Ovary (tissue), 9 donors: ENCODE measurements around the gene TLDC2. TPM values are rescaled to one million over a fixed set of nuclear protein-coding genes. Genes with fewer than 3 reads are reported as not detected.

Experiments
- DNase-seq, 5 donors: peaks; one replicate each; pipeline ENCODE4 v3.0.0-alpha.2; 2019 to 2020
- H3K27ac ChIP-seq, 2 donors: fragments of 200-600 bp; one replicate each; pipeline versions ENCODE4 v1.5.1 to v1.8.0; 2019 to 2022
- H3K27me3 ChIP-seq: fragments of 200-600 bp; one replicate; pipeline ENCODE4 v1.8.0; 2022
- H3K36me3 ChIP-seq: fragments of 200-600 bp; sonication (generic); one replicate; pipeline ENCODE4 v1.5.1; 2019
- H3K4me1 ChIP-seq: one replicate; pipeline ENCODE4 v1.8.1; 2013; ENCODE audit warnings: mild to moderate bottlenecking, moderate library complexity; ENCODE audit not compliant: insufficient read depth
- H3K4me3 ChIP-seq: fragments of 200-600 bp; sonication (generic); one replicate; pipeline ENCODE4 v1.5.1; 2017
- H3K9me3 ChIP-seq, 2 donors: fragments of 200-600 bp in 1 of 2; sonication (generic) in 1 of 2; one replicate each; pipeline versions ENCODE4 v1.5.1 to v1.8.1; 2013 to 2019; ENCODE audit warnings: mild to moderate bottlenecking in 1 of 2, moderate library complexity in 1 of 2
- CTCF ChIP-seq, 3 donors: fragments of 450-650 bp in 2 of 3; fragments of 200-600 bp in 1 of 3; IDR thresholded peaks; one replicate each; pipeline versions ENCODE4 v1.5.1 to v1.8.0; 2016 to 2022; ENCODE audit warnings: antibody characterized with exemption in 3 of 3, mild to moderate bottlenecking in 1 of 3
- EP300 ChIP-seq: sonication (generic); formaldehyde crosslinking; IDR thresholded peaks from one replicate; pipeline ENCODE4 v1.6.1; 2017; ENCODE audit warnings: antibody characterized with exemption
- POLR2A ChIP-seq: fragments of 450-650 bp; IDR thresholded peaks from one replicate; pipeline ENCODE4 v1.6.1; 2017; ENCODE audit warnings: antibody characterized with exemption, mild to moderate bottlenecking, moderate library complexity
- WGBS, 3 donors: extraction: QIAGEN DNeasy Blood & Tissue Kit in 1 of 3; methylation state at CpG; one replicate each; pipeline versions ENCODE4 v1.1.5 to v1.1.7; 2013 to 2017; 5-methylcytosine and 5-hydroxymethylcytosine counted together
- intact Hi-C, 4 donors: fragments of 100-400 bp; cut with DNase I; formaldehyde crosslinking; loops; one replicate each; pipeline versions ENCODE4 v1.11.0 to v1.15.1; 2022 to 2023
- polyA plus RNA-seq, 2 donors: library from polyadenylated mRNA; stranded (reverse); fragments of 200-250 nt in 1 of 2; fragments of 350-450 nt in 1 of 2; fragmentation: Illumina TruSeq in 1 of 2; extraction: RNeasy Lipid Tissue Mini Kit (QIAGEN cat#74804) in 1 of 2; gene quantifications; one replicate each; pipeline ENCODE4 v1.2.3, GENCODE V29; 2013 to 2014
- total RNA-seq, 7 donors: library from RNA; depleted of rRNA in 2 of 7; stranded (reverse); fragments of >200 nt in 2 of 7; fragmentation: NEBNext Ultra II Directional in 3 of 7; extraction: Animal tissue kit (Norgen Biotek cat#: 25700) in 3 of 7; gene quantifications; one replicate each; pipeline versions ENCODE4 v1.1.0 to v1.2.4, GENCODE V29; 2016 to 2023
- donor health status: DM: no; HTN: no; CAD: no; lungs with moderate emphysema.
- donor health status: DM: no; HTN: no; CAD: no.
- donor health status: Bipolar disorder and iron deficiency.
- donor health status: DM: yes; HTN: yes; CAD: no.
- donor health status: DM: no; HTN: no; CAD: no.
- donor health status: DM: yes; HTN: yes; CAD: no.

TLDC2 gene
- total and polyA plus RNA-seq, 9 donors = 0.10 to 0.95 (median 0.33) TPM; not detected in 4

GRCh38 chr20:36860811-36861624 lies 14.9 kb upstream of the TLDC2 start:
- H3K4me1 ChIP-seq = peaks cover 30% of the 10 kb centered on the region
- WGBS, 3 donors = 49 to 57% (median 55%) methylated on average over 14 of the region's 14 CpGs
- H3K4me3 ChIP-seq = peak overlapping the region; percentile 46
- H3K36me3 ChIP-seq = no peaks in the 10 kb centered on the region
- no peaks in the 10 kb centered on the region for H3K27me3 ChIP-seq
- DNase-seq = no peak
- TF ChIP-seq POLR2A (no peak), CTCF (IDR thresholded peaks at IDR 0.05) (no peak), EP300 (no peak)
- H3K9me3 ChIP-seq = no peaks in the 10 kb centered on the region
- intact Hi-C loops = loop anchor here in 3 of 4 donors (5.0 to 10.0 kb wide), 5 partner anchors 46 to 656 kb away; partner anchors contain the start of genes DSN1 (in 2 of the 3) and NDRG3 (in 1 of the 3)
- H3K27ac ChIP-seq = no peak overlapping the region

GRCh38 chr20:36861625-36861874 lies 14.4 kb upstream of the TLDC2 start:
- Histone ChIP-seq H3K4me1 (peaks cover 26% of the 10 kb centered on the region), H3K27me3 (no peaks in the 10 kb centered on the region), H3K27ac (peak overlapping the region in 1 of 2 donors; percentile 89), H3K9me3 (no peaks in the 10 kb centered on the region), H3K4me3 (peak overlapping the region; percentile 46), H3K36me3 (no peaks in the 10 kb centered on the region)
- intact Hi-C loops = loop anchor here in 3 of 4 donors (5.0 to 10.0 kb wide), 5 partner anchors 47 to 657 kb away; partner anchors contain the start of genes DSN1 (in 2 of the 3) and NDRG3 (in 1 of the 3)
- WGBS, 3 donors = 2 to 14% (median 6%) methylated on average over 7 of the region's 7 CpGs
- no peak for DNase-seq
- TF ChIP-seq POLR2A = no peak
- TF ChIP-seq EP300 = no peak
- no peak for TF ChIP-seq CTCF (IDR thresholded peaks at IDR 0.05)

- Histone ChIP-seq H3K4me1 (peaks cover 20% of the 10 kb centered on the region), H3K36me3 (no peaks in the 10 kb centered on the region), H3K27me3 (no peaks in the 10 kb centered on the region), H3K27ac (peak overlapping the region; percentile 89 to 95), H3K4me3 (peak overlapping the region; percentile 46), H3K9me3 (no peaks in the 10 kb centered on the region)
- WGBS, 3 donors = 2 to 3% (median 2%) methylated on average over 39 to 45 of the region's 45 CpGs
- peak; percentile 86 to 91 (median 87) for DNase-seq
- intact Hi-C loops = loop anchor here in 3 of 4 donors (5.0 to 10.0 kb wide), 5 partner anchors 47 to 657 kb away; partner anchors contain the start of genes DSN1 (in 2 of the 3) and NDRG3 (in 1 of the 3)
- TF ChIP-seq CTCF (IDR thresholded peaks at IDR 0.05) = no peak
- TF ChIP-seq POLR2A = peak; percentile 80
- no peak for TF ChIP-seq EP300
Observed at GRCh38 chr20:36861875-36862801, 13.8 kb upstream of the TLDC2 start.
